NCI-H146 treated with DMSO at 0.1 percent for 48 hours (cell line): ENCODE data around the gene IER2.

Experiments
- DNase-seq: peaks from one replicate; lab custom pipeline; 2025; ENCODE audit not compliant: unreplicated experiment; lab: John Stamatoyannopoulos, UW

Gene IER2

DNA sequence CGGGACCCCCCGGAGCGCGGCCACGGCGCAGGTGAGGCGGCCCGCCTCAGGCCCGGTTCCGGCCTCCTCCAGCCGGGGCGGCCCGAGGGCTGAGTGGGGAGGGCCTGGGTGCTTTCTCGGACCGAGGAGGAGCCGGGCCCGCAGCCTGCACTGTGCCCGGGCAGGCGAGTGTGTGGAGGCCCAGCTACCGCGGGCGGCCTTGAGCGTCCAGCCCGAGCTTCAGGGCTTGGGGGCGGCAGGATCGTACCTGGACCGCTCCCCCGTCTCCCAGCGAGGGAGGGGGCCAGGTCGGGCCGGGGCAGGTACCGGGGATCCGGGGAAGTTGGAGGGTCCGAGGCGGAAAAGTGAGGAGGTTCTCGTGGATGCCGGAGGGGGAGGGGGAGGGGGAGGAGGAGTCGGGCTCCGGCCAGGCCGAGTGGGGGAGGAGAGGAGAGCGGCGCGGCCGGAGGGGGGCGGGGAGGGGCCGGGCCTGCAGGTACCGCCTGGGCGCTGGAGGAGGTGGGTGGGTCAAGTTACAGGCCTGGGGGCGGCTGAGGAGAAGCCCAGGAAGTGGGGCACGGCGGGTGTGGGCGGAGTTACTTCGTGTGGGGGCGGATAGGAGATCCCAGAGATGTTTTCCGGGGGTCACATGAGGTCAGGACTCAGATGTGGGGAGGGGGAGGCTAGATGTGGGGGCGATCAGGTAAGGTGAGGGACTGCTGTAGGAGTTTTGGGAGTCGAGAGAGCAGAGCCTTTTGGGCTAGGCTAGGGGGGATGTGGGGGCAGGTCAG, 31.6 kb upstream of the IER2 start:
- peak; percentile 61 for DNase-seq

GRCh38 chr19:13119627-13120026, 30.6 kb upstream of the IER2 start:
- no peak for DNase-seq

DNA sequence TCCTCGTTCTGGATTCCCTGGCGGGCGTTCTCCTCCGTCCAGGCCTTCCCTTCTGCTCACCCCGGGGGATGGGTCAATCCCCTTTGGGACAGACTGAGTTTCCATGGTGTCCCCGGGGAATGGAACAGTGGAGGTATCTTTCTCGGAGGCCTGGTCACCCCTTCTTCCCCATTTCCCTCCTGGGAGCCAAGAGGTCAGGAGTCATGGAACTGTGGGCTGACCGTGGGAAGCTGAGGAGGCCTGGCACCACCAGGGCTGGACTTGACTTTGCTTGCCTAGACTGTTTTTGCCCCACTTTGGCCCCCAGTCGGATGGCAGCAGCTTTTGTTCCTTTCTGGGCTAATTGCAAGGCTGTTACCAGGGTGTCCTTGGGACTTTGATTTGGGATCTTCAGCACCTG, 30.2 kb upstream of the IER2 start:
- DNase-seq: no peak

- no peak for DNase-seq
Observed at GRCh38 chr19:13120817-13121216, 29.4 kb upstream of the IER2 start.

DNA sequence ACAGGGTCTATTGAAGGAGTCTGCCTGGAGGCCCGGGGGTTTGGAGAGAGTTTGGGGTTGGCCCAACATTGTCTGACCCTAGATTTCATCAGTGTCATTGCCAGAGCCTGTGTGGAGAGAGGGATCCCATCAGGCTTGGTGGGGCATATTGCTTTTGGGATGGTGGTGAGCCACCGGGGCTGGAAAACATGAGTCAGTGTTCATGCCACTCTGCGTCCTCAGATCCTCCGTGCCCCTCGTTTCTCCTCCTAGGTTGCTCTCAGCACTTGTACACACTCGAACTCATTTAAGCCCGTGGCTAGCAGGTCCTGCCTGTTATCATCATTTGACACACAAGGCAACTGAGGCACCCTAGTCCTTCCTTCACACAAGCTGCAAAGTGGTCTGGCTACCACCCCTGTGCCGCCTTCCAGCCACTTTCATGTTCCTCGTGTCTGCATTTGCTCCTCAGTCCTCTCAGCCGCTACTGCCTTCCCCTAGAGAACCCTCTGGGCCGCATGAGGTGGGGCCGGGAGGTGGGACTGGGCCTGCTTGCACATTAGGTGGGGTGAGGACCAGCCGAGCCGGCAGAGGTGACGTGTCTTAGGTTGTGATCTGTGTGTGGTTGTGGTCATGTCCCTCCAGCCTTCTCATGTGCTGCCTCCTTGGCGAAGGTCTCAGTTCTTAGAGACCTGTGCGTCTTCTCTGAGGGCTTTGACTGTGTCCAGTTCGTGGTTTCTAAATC, 28.5 kb upstream of the IER2 start:
- DNase-seq: no peak

DNA sequence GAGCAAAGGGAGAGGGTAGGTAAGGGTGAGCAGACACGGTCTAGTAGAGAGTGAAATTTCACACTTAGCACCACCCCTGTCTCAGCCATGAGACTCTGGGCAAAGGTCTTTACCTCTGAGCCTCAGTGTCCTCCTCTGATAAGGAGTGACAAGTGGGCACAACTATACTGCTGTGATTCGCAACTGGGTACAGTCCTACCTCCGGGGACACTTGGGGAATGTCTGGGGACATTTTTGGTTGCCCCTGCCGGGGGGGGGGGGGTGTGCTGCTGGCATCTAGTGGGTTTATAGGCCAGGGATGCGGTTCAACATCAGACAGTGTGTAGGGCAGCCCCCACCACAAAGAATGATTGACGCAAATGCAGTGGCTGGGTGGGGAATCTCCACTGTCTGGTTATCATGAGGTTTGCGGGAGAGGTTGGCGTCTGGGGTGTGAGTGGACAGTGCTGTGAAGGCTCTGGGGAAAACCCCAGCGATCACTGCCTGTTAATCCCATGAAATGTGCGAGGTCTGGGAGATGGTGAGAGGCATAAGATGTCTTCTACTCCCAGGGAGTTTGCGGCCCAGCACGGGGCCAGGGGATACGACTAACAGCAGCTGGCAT, 27.8 kb upstream of the IER2 start:
- DNase-seq: no peak

DNA sequence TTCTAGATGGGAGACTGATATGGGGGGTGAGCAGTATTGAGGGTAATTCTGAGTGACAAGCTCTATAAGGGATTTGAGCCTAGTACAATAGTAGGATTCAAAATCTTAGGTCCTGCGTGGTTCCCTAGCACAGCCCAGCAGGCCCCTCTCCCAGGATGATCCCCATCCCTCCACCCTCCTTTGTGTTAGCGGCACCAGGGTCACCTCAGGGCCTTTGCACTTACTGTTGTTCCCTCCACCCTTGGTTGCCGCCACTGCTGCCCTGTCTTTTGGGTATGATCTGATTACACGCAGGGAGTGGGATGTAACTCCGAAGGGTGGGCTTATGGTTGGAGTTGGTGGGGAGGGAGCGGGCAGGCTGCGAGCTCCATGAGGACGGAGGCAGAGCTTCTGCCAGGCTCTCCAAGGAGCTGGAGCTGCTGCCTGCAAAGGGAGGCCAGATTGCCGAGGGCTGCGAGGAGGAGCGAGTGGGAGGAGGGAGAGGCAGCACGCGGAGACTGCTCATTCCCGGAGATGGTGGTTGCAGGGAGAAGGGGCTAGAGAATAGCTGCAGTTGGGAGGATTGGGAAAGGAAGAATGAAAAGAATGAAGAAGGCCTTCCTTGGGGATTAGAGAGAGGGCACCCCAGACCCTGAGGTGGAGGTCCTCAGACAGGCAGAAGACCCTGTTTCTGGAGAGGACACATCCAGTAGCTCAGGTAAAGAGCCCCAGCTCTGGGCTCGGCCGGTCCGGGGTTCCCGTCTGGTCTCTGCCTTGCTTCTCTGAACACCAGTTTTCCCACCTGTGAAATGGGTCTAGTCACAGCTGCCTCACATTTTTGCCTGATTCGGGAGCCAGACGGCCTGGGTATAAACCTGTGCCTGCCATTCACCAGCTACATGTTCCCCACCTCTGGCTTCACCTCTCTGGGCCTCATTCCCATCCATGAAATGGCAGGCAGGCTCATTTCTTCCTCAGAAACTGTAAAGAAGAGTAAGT, 26.9 kb upstream of the IER2 start:
- DNase-seq: no peak

DNA sequence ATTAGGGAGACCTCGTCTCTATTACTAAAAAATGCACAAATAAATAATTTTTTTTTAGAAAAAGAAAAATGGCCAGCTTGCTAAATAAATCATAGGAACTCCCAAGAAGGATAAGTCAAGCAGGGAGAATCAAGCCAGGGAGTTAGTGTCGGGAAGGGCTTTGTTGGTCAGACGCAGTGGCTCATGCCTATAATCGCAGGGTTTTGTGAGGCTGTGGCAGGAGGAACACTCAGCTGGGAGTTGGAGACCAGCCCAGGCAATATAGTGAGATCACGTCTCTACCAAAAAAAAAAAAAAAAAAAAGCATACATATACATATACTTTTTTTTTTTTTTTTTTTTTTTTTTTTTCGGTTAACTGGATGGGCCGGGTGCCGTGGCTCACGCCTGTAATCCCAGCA, 23.2 kb upstream of the IER2 start:
- DNase-seq: no peak

DNA sequence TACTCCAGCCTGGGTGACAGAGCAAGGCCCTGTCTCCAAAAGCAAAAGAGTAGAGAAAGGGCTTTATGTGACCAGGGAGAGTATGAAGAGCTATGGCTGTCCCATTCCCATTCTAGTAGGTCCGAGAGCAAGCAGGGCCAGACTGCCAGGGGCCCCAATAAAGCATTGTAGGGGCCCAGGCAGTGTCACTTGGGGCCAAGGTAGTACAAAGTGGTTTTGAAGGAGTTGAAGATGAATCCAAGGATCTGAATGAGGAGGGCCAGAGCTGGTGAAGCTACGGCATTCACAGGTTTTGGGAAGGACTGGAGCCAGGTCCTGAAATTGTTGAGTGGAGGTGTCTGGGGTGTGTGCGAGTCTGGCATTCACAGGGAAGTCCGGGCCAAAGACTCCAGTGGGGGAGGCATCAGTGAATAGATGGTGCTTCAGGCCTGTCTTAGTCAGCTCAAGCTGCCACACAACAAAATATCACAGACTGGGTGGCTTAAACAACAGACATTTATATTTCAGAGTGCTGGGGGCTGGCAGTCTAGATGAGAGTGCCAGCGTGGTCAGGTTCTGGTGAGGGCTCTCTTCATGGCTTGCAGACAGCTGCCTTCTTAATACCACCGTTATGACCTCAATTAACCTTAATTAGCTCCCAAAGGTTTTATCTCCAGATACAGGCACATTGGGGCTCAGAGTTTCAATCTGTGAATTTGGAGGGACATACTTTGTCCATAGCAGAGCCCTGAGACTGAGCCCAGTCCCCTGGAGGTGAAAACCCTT, 22.2 kb upstream of the IER2 start:
- DNase-seq: no peak

DNA sequence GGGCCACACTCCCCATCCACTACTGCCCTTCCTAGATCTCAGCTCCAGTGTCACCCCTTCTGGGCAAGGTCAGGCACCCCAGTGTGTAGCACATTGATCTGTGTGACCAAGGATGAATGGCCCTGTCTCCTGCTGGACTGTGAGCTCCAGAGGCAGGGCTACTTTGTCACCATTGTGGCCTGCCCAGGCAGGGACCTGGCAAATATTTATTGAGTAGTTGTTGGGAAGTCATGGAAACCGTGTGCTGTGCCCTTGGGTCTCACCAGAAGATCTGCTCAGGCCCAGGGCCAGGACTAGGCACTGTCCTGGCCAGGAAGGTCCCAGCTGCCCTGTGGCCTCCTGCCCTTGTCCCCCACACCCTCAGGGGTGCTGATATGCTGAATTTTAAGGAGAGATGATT, 21.6 kb upstream of the IER2 start:
- peak; percentile 89 for DNase-seq

DNA sequence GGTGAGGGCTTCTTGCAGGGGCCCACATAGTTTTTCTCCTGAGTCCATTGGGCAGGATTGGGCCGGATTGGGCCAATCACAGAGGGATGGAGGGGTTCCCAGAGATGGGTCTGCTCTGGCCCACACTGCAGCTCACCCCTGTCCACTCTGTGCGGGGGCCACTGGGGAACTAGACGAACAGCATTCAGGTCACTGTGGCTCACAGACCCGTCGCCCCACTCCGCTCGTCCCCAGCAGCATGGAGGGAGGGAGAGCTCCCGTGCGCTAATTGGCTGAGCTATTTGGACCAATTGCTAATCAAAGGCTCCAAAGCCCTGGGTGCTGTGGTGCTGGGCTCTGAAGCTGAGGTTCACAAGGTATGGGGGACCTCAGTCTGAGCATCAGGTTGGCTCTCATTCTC, 20.8 kb upstream of the IER2 start:
- DNase-seq: no peak

DNA sequence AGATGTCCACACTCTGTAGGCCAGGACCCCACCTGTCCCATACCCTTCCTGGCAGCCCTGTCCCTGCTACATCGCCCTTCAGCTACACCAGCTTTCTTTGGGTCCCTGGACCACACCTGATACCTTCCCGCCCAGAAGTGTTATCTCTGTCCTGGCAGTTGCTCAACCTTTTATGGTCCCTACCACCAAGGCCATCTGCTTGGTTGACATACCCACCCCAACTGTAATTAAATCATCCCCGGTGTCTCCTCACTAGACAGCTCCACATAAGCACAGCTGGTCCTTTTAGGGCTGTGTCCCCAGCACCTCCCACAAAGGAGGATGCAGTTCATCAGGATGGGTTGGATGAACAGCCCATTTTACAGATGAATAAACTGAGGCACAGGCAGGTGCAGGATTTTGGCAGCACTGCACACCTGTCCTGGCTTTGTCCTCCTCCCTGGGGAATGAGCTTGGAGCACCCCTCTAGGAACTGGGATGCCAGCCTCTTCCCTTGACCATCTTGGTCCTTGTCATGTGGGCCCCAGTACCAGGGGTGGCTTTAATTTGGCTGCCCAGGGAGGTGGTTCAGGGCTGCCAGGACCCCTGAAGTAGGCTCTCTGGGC, 19.2 kb upstream of the IER2 start:
- DNase-seq: no peak

GRCh38 chr19:13132471-13133180, 17.6 kb upstream of the IER2 start:
- DNase-seq: no peak

- DNase-seq: no peak
Observed at GRCh38 chr19:13133241-13133870, 16.9 kb upstream of the IER2 start.

DNA sequence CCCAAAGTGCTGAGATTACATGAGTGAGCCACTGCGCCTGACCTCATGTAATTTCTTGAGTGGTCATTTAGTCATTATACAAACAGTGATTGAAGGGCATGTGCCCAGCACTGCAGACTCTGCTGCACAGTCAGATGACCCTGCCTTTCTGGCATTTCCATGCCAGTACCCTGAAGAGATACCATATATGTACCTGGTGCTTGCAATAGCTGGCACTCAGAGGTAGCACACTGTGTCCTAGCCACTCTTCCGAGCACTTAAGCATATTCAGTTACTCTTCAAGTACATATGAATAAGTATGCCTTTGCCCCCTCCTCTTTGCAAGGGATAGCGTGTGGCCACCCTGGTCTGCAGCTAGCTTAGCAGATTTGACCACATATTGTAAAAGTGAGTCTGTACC, 15.6 kb upstream of the IER2 start:
- no peak for DNase-seq

DNA sequence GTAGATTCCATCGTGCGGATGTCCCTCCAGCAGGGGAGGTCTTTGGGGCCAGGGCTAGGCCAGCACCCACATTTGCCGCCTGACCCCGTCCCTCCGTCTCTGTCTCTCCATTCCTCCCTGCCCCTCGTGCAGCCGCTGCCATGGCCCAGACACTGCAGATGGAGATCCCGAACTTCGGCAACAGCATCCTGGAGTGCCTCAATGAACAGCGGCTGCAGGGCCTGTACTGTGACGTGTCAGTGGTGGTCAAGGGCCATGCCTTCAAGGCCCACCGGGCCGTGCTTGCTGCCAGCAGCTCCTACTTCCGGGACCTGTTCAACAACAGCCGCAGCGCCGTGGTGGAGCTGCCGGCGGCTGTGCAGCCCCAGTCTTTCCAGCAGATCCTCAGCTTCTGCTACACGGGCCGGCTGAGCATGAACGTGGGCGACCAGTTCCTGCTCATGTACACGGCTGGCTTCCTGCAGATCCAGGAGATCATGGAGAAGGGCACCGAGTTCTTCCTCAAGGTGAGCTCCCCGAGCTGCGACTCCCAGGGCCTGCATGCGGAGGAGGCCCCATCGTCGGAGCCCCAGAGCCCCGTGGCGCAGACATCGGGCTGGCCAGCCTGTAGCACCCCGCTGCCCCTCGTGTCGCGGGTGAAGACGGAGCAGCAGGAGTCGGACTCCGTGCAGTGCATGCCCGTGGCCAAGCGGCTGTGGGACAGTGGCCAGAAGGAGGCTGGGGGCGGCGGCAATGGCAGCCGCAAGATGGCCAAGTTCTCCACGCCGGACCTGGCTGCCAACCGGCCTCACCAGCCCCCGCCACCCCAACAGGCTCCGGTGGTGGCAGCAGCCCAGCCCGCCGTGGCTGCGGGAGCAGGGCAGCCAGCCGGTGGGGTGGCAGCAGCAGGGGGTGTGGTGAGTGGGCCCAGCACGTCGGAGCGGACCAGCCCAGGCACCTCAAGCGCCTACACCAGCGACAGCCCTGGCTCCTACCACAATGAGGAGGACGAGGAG, 14.8 kb upstream of the IER2 start:
- DNase-seq: no peak

DNA sequence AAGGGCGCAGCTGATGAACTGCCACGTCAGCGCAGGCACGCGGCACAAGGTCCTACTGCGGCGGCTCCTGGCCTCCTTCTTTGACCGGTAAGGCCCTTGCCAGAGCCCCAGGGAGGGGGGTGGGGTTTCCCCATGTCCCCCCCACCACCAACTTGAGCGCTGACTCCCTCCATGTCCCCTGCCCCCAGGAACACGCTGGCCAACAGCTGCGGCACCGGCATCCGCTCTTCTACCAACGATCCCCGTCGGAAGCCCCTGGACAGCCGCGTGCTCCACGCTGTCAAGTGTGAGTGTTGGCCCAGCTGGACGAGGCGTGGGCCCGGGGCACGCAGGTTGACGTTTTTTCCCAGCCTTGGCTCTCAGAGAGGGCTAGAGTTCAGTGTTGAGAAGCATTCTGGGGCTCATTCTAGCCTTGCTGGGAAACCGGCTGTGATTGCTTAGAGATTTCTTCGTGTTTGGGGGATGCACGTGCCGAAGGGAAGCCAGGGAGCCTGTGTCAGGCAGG, 12.9 kb upstream of the IER2 start:
- DNase-seq: no peak
